K562 (cell line): ENCODE results near the gene CMAS. TPM values are rescaled to one million over a fixed set of nuclear protein-coding genes. Genes with fewer than 3 reads are reported as not detected.

Source experiments
- HMG20A ChIP-seq: fragments of 450-650 bp; formaldehyde crosslinking; conservative IDR thresholded peaks from 2 replicates; pipeline ENCODE4 v1.4.0; 2020; ENCODE audit warnings: mild to moderate bottlenecking, mixed read lengths
- HNRNPL ChIP-seq: fragments of 200-400 bp; formaldehyde crosslinking; IDR thresholded peaks from 2 replicates; pipeline ENCODE4 v1.6.1; 2017; ENCODE audit warnings: low read depth, mild to moderate bottlenecking, low read length
- MIER1 ChIP-seq: fragments of 450-650 bp; IDR thresholded peaks from 2 replicates; pipeline ENCODE4 v1.6.1; 2016; ENCODE audit warnings: antibody characterized with exemption, mild to moderate bottlenecking, low read depth
- SREBF2 ChIP-seq: sonication (generic); formaldehyde crosslinking; IDR thresholded peaks from 2 replicates; pipeline ENCODE4 v1.4.0; 2020; ENCODE audit warnings: mild to moderate bottlenecking, missing genetic modification reagents
- polyA plus RNA-seq, 8 experiments: library from polyadenylated mRNA; depleted of rRNA in 4 of 8; stranded (reverse) in 5 of 8; unstranded in 3 of 8; fragments of >200 nt; fragmentation: Nextera tagmentation in 2 of 8; fragmentation: Illumina TruSeq in 1 of 8; extraction: Ambion mirVana in 2 of 8; extraction: Trizol in 1 of 8; gene quantifications; 2 replicates each; pipeline versions ENCODE4 v1.2.1 to v1.2.3, GENCODE V29; 2011 to 2014; ENCODE audit warnings: inconsistent platforms in 1 of 8, missing spikeins in 1 of 8
- total RNA-seq, 7 experiments: library from RNA; depleted of rRNA in 6 of 7; stranded (reverse); fragments of >200 nt in 6 of 7; fragmentation: Illumina TruSeq in 2 of 7; extraction: Trizol in 2 of 7; gene quantifications; 2 replicates each; pipeline versions ENCODE4 v1.2.1 to v1.2.3, GENCODE V29; 2011 to 2021; ENCODE audit warnings: low replicate concordance in 1 of 7
- TF ChIP-seq, protein P1 (sequence below): IDR thresholded peaks from 2 replicates; pipeline ENCODE4 v1.6.1; 2014; ENCODE audit warnings: antibody characterized with exemption
- TF ChIP-seq, protein P2 (sequence below), 3 experiments: IDR thresholded peaks in 2 of 3; conservative IDR thresholded peaks in 1 of 3; 2 replicates each; pipeline ENCODE4 v1.5.1; 2011 to 2012; ENCODE audit warnings: low read length in 3 of 3, mild to moderate bottlenecking in 3 of 3, control low read depth in 2 of 3, improper control_type of control experiment in 1 of 3, inconsistent platforms in 1 of 3, low read depth in 1 of 3, mixed read lengths in 1 of 3, moderate library complexity in 1 of 3; ENCODE audit not compliant: insufficient read depth in 2 of 3

The CMAS gene
- total and polyA plus RNA-seq, 9 of the 15 experiments (the other 6 are each of a cell fraction or from before 2014, with no cell fraction given) = 29.7 to 108 (median 65.3) TPM

DNA sequence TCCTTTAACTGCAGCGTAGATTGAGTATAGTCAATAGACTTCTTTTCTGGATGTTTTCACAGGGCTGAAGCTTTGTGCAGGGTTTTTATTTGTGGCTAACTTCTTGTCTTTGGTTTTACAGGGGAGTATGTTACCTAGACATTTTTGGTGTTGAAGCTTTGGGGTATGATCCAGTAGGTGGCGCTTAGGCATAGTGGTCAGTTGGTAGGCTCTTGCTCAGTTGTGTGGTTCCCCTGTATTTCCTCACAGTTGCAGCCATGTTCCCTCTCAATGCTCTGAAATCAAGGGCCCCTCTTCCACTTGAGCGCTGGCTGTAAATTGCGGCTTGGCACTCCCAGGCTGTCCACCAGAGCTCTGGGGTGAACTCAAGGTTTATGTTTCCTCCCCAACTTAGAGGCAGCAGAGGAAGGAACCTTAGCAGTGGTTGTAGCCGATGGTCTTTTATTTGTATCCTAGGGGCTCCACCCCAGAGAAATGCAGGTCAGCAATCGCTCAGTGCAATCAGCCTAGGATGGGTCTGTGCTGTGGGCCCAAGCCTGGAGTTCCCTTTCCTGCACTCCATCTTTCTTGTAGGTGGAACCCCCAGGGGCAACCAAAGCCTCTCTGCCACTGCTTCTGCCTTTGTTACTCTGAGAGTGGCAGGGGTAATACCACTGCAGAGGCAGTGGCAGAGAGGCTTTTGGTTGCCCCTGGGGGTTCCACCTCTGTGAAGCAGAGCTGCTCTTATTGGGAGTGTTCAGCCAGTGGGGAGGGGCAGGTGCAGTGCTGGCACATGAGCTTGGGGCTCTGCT is 55.1 kb downstream of the CMAS start (continued):
- TF ChIP-seq, protein P1, sequence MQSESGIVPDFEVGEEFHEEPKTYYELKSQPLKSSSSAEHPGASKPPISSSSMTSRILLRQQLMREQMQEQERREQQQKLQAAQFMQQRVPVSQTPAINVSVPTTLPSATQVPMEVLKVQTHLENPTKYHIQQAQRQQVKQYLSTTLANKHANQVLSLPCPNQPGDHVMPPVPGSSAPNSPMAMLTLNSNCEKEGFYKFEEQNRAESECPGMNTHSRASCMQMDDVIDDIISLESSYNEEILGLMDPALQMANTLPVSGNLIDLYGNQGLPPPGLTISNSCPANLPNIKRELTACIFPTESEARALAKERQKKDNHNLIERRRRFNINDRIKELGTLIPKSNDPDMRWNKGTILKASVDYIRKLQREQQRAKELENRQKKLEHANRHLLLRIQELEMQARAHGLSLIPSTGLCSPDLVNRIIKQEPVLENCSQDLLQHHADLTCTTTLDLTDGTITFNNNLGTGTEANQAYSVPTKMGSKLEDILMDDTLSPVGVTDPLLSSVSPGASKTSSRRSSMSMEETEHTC = no peak
- TF ChIP-seq HMG20A (no peak), HNRNPL (no peak), MIER1 (no peak), SREBF2 (CRISPR knock-in tag) (no peak)
- TF ChIP-seq, protein P2, sequence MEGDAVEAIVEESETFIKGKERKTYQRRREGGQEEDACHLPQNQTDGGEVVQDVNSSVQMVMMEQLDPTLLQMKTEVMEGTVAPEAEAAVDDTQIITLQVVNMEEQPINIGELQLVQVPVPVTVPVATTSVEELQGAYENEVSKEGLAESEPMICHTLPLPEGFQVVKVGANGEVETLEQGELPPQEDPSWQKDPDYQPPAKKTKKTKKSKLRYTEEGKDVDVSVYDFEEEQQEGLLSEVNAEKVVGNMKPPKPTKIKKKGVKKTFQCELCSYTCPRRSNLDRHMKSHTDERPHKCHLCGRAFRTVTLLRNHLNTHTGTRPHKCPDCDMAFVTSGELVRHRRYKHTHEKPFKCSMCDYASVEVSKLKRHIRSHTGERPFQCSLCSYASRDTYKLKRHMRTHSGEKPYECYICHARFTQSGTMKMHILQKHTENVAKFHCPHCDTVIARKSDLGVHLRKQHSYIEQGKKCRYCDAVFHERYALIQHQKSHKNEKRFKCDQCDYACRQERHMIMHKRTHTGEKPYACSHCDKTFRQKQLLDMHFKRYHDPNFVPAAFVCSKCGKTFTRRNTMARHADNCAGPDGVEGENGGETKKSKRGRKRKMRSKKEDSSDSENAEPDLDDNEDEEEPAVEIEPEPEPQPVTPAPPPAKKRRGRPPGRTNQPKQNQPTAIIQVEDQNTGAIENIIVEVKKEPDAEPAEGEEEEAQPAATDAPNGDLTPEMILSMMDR (IDR thresholded peaks at IDR 0.05 in 2 of 3, conservative IDR thresholded peaks at IDR 0.05 in 1 of 3; ENCODE audit: insufficient read depth in 2 of 3, low read depth in 1 of 3, low read length in 3 of 3) = peak; percentile 33 to 48 (median 43); a peak in 5 of 6 replicates
